ENCODE data around the gene VWC2L.

GRCh38 chr2:214536625-214537024, 125.8 kb downstream of the VWC2L start:
- TF ChIP-seq CTCF (IDR thresholded peaks at IDR 0.05; ENCODE audit: low read length): no peak
- no peak for TF ChIP-seq EZH2phosphoT487 (IDR thresholded peaks at IDR 0.05; ENCODE audit: low read length)
- no peak for TF ChIP-seq EZH2 (optimal IDR thresholded peaks at IDR 0.05; ENCODE audit: low read depth, low read length)
